Measurements from ENCODE around the gene SHOC2.

- TF ChIP-seq, protein P1, sequence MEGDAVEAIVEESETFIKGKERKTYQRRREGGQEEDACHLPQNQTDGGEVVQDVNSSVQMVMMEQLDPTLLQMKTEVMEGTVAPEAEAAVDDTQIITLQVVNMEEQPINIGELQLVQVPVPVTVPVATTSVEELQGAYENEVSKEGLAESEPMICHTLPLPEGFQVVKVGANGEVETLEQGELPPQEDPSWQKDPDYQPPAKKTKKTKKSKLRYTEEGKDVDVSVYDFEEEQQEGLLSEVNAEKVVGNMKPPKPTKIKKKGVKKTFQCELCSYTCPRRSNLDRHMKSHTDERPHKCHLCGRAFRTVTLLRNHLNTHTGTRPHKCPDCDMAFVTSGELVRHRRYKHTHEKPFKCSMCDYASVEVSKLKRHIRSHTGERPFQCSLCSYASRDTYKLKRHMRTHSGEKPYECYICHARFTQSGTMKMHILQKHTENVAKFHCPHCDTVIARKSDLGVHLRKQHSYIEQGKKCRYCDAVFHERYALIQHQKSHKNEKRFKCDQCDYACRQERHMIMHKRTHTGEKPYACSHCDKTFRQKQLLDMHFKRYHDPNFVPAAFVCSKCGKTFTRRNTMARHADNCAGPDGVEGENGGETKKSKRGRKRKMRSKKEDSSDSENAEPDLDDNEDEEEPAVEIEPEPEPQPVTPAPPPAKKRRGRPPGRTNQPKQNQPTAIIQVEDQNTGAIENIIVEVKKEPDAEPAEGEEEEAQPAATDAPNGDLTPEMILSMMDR (IDR thresholded peaks at IDR 0.05) = no peak
- TF ChIP-seq POLR2A (IDR thresholded peaks at IDR 0.05) = no peak
Observed at GRCh38 chr10:110969183-110969582, 49.8 kb downstream of the SHOC2 start.
